Measurements from ENCODE around the gene ENO1. TPM values are rescaled to one million over a fixed set of nuclear protein-coding genes. Genes with fewer than 3 reads are reported as not detected.

Gene ENO1
- total and polyA plus RNA-seq, 9 of the 15 experiments (the other 6 are each of a cell fraction or from before 2014, with no cell fraction given) = 2,249 to 7,472 (median 2,868) TPM

DNA sequence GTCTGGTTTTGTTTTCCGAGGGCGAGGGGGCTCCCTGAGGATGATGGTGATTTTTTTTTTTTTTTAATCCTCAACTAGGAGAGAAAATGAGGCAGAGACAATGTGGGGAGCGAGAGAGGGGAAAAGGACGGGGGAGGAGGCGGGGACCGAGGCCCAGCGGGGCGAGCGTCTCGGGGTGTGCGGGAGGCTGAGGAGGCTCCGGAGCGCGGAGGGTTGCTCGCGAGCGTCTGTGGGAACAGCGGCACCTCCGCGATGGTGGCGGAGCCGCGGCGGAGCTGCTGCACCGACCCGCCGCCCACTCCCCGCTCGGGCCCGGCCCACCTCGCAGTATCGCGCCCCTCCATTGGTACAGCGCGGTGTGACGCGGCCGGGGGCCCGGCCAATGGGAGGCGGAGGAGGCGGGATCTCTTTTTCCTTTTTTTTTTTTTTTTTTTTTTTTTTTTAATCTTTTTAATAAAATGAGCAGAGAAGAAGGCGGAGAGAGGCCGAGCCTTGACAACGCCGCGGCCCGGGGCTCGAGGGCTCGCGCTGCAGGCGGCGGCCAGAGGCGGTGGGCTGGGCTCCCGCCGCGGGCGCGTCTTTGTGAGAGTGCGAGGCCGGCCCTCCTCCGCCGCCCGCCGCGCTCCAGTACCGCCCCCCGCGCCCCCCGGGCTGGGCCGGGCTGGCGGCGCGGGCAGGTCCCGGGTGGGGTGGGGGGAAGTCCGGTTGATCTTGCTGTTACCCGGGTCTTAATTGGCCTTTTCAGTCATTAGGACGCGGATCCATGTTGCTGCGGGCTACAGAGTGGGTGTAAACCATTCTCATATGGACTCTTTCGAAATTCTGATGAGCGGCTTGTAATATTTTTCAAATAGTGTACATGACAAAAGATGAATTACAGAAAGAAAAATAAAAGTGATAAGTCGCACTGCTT is 60.8 kb downstream of the ENO1 start, which contains the start of gene RERE (continued):
- TF ChIP-seq, protein P1, sequence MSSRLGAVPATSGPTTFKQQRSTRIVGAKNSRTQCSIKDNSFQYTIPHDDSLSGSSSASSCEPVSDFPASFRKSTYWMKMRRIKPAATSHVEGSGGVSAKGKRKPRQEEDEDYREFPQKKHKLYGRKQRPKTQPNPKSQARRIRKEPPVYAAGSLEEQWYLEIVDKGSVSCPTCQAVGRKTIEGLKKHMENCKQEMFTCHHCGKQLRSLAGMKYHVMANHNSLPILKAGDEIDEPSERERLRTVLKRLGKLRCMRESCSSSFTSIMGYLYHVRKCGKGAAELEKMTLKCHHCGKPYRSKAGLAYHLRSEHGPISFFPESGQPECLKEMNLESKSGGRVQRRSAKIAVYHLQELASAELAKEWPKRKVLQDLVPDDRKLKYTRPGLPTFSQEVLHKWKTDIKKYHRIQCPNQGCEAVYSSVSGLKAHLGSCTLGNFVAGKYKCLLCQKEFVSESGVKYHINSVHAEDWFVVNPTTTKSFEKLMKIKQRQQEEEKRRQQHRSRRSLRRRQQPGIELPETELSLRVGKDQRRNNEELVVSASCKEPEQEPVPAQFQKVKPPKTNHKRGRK (tag; IDR thresholded peaks at IDR 0.05) = no peak
- TF ChIP-seq ZNF584 (CRISPR knock-in tag; IDR thresholded peaks at IDR 0.05; ENCODE audit: low read depth) (peak; percentile 73; the same call in 1 of the 2 replicates), GTF2B (IDR thresholded peaks at IDR 0.05; ENCODE audit: extremely low read depth, insufficient read length) (no peak), MIER1 (IDR thresholded peaks at IDR 0.05; ENCODE audit: low read depth) (no peak), DPF2 (IDR thresholded peaks at IDR 0.05) (peak; percentile 54), ZC3H11A (IDR thresholded peaks at IDR 0.05; ENCODE audit: low read depth, low read length) (no peak), SMARCE1 (IDR thresholded peaks at IDR 0.05) (peak; percentile 72), USF1 (CRISPR knock-in tag; IDR thresholded peaks at IDR 0.05) (no peak), LARP7 (IDR thresholded peaks at IDR 0.05) (peak; percentile 76; the same call in 1 of the 2 replicates), EP400 (IDR thresholded peaks at IDR 0.05) (no peak; the same call in 1 of the 2 replicates), POLR2A (conservative IDR thresholded peaks at IDR 0.05) (peak; percentile 98), HCFC1 (IDR thresholded peaks at IDR 0.05; ENCODE audit: low read depth, low read length) (peak; percentile 57), EWSR1 (IDR thresholded peaks at IDR 0.05; ENCODE audit: borderline replicate concordance, low read depth, partially characterized antibody) (no peak), HIVEP1 (CRISPR knock-in tag; IDR thresholded peaks at IDR 0.05) (no peak), TCF15 (CRISPR knock-in tag; IDR thresholded peaks at IDR 0.05) (no peak), ZC3H8 (IDR thresholded peaks at IDR 0.05) (no peak), PTRF (tag; IDR thresholded peaks at IDR 0.05) (no peak), XRCC4 (IDR thresholded peaks at IDR 0.05; ENCODE audit: extremely low read depth, insufficient read depth, insufficient read length) (no peak), ZNF134 (CRISPR knock-in tag; conservative IDR thresholded peaks at IDR 0.05) (no peak), IFI16 (CRISPR knock-in tag; IDR thresholded peaks at IDR 0.05) (no peak), ZNF143 (CRISPR knock-in tag; IDR thresholded peaks at IDR 0.05) (no peak), THRB (CRISPR knock-in tag; conservative IDR thresholded peaks at IDR 0.05) (no peak), TGIF2 (CRISPR knock-in tag; IDR thresholded peaks at IDR 0.05) (no peak)
- TF ChIP-seq, protein P2, sequence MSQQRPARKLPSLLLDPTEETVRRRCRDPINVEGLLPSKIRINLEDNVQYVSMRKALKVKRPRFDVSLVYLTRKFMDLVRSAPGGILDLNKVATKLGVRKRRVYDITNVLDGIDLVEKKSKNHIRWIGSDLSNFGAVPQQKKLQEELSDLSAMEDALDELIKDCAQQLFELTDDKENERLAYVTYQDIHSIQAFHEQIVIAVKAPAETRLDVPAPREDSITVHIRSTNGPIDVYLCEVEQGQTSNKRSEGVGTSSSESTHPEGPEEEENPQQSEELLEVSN (IDR thresholded peaks at IDR 0.05; ENCODE audit: borderline replicate concordance in 1 of 2, extremely low read depth in 1 of 2, insufficient read depth in 1 of 2, insufficient read length in 1 of 2, low read depth in 1 of 2, low read length in 1 of 2, poor library complexity in 1 of 2, severe bottlenecking in 1 of 2) = peak; percentile 64 to 88
